DMS53 treated with DMSO at 0.1 percent for 48 hours (cell line): ENCODE data around the gene STAT3.
"Not testable (repeated sequence)": the region's sequence is repeated elsewhere in the genome, so short reads cannot be mapped to it uniquely, and the experiment has no call there.

Source experiments
- DNase-seq: peaks from one replicate; lab custom pipeline; 2025; ENCODE audit not compliant: unreplicated experiment; lab: John Stamatoyannopoulos, UW

STAT3 gene

GRCh38 chr17:42264366-42264765 is 123.9 kb downstream of the STAT3 start:
- DNase-seq: not testable (repeated sequence)
